ENCODE data around the gene CYTH1.

GRCh38 chr17:78706271-78706915, 75.7 kb downstream of the CYTH1 start:
- TF ChIP-seq CTCF (IDR thresholded peaks at IDR 0.05) (no peak), POLR2A (IDR thresholded peaks at IDR 0.05) (no peak), EP300 (IDR thresholded peaks at IDR 0.05; ENCODE audit: low read depth) (no peak), POLR2AphosphoS5 (IDR thresholded peaks at IDR 0.05) (peak in 1 of 3 donors; percentile 9)
